Neural cell (in vitro differentiated cells): Measurements from ENCODE around the gene DYRK3. TPM values are rescaled to one million over a fixed set of nuclear protein-coding genes. Genes with fewer than 3 reads are reported as not detected.
A peak's percentile ranks its signal among the peaks of the same experiment; 100 is the strongest.

Source experiments
- H2AFZ ChIP-seq: fragments of 200-600, 300-800 bp; sonication (generic), shearing (Covaris generic); 2 replicates; pipeline ENCODE4 v1.6.0; 2014; ENCODE audit warnings: low read depth, mild to moderate bottlenecking, antibody characterized with exemption, low read length, moderate library complexity
- H3F3A ChIP-seq: fragments of 200-600 bp; shearing (Covaris generic); 2 replicates; pipeline ENCODE4 v1.6.1; 2016; ENCODE audit warnings: mild to moderate bottlenecking, moderate library complexity, mixed read lengths, antibody characterized with exemption, low read length; ENCODE audit not compliant: insufficient read depth, poor library complexity, severe bottlenecking
- H3K27ac ChIP-seq: fragments of 200-600, 300-800 bp; sonication (generic), shearing (Covaris generic); 2 replicates; pipeline ENCODE4 v1.5.1; 2014; ENCODE audit warnings: mild to moderate bottlenecking, low read length, moderate library complexity
- H3K27me3 ChIP-seq: fragments of 300-800, 200-600 bp; sonication (generic), shearing (Covaris generic); 2 replicates; pipeline ENCODE4 v1.6.0; 2014; ENCODE audit warnings: mild to moderate bottlenecking, low read depth, low read length, moderate library complexity; ENCODE audit not compliant: insufficient read depth
- H3K36me3 ChIP-seq: fragments of 300-800, 200-600 bp; sonication (generic), shearing (Covaris generic); 2 replicates; pipeline ENCODE4 v1.5.1; 2014; ENCODE audit warnings: mild to moderate bottlenecking, antibody characterized with exemption, low read length, moderate library complexity; ENCODE audit not compliant: insufficient read depth
- H3K4me2 ChIP-seq: fragments of 300-800, 200-600 bp; sonication (generic), shearing (Covaris generic); 2 replicates; pipeline ENCODE4 v1.6.0; 2014; ENCODE audit warnings: mild to moderate bottlenecking, low read length
- H3K4me3 ChIP-seq: fragments of 300-800, 200-600 bp; sonication (generic), shearing (Covaris generic); 2 replicates; pipeline ENCODE4 v1.5.1; 2014; ENCODE audit warnings: mild to moderate bottlenecking, low read length, moderate library complexity
- H3K79me2 ChIP-seq: fragments of 200-600 bp; shearing (Covaris generic); replicated peaks from 2 replicates; pipeline ENCODE4 v1.6.0; 2014; ENCODE audit warnings: mild to moderate bottlenecking, low read length, moderate library complexity; ENCODE audit not compliant: insufficient read depth
- H3K9ac ChIP-seq: fragments of 300-800, 200-600 bp; sonication (generic), shearing (Covaris generic); 2 replicates; pipeline ENCODE4 v1.6.1; 2016; ENCODE audit warnings: mild to moderate bottlenecking, low read length, mixed read lengths
- H3K9me2 ChIP-seq: fragments of 200-600 bp; shearing (Covaris generic); 2 replicates; pipeline ENCODE4 v1.6.1; 2016; ENCODE audit warnings: mild to moderate bottlenecking, low read length, mixed read lengths; ENCODE audit not compliant: insufficient read depth
- H3K9me3 ChIP-seq: fragments of 200-600, 300-800 bp; sonication (generic), shearing (Covaris generic); 2 replicates; pipeline ENCODE4 v1.6.1; 2016; ENCODE audit warnings: mild to moderate bottlenecking, mixed run types, low read length, moderate library complexity, mixed read lengths
- H4K20me1 ChIP-seq: fragments of 200-600 bp; shearing (Covaris generic); 2 replicates; pipeline ENCODE4 v1.6.1; 2016; ENCODE audit warnings: mild to moderate bottlenecking, mixed run types; ENCODE audit not compliant: insufficient read depth
- POLR2AphosphoS5 ChIP-seq: IDR thresholded peaks from 2 replicates; pipeline ENCODE4 v1.6.1; 2012
- RAD21 ChIP-seq: fragments of 450-650 bp; conservative IDR thresholded peaks from 2 replicates; pipeline ENCODE4 v1.6.1; 2014; ENCODE audit warnings: antibody characterized with exemption, mild to moderate bottlenecking, moderate library complexity
- SMC3 ChIP-seq: fragments of 450-650 bp; conservative IDR thresholded peaks from 2 replicates; pipeline ENCODE4 v1.6.1; 2014; ENCODE audit warnings: antibody characterized with exemption, mild to moderate bottlenecking, moderate library complexity; ENCODE audit not compliant: poor library complexity
- polyA plus RNA-seq: library from polyadenylated mRNA; depleted of rRNA; stranded (reverse); fragments of >200 nt; gene quantifications from 2 replicates; pipeline ENCODE4 v1.2.3, GENCODE V29; 2014
- TF ChIP-seq, protein P1 (sequence below): fragments of 450-650 bp; IDR thresholded peaks from 2 replicates; pipeline ENCODE4 v1.5.1; 2014; ENCODE audit warnings: antibody characterized with exemption, mild to moderate bottlenecking, moderate library complexity; ENCODE audit not compliant: poor library complexity, severe bottlenecking
- TF ChIP-seq, protein P2 (sequence below): IDR thresholded peaks from 2 replicates; pipeline ENCODE4 v1.6.1; 2012; ENCODE audit warnings: borderline replicate concordance

Gene DYRK3
- polyA plus RNA-seq, 1 donor from 2014 or later = 7.5 TPM

DNA sequence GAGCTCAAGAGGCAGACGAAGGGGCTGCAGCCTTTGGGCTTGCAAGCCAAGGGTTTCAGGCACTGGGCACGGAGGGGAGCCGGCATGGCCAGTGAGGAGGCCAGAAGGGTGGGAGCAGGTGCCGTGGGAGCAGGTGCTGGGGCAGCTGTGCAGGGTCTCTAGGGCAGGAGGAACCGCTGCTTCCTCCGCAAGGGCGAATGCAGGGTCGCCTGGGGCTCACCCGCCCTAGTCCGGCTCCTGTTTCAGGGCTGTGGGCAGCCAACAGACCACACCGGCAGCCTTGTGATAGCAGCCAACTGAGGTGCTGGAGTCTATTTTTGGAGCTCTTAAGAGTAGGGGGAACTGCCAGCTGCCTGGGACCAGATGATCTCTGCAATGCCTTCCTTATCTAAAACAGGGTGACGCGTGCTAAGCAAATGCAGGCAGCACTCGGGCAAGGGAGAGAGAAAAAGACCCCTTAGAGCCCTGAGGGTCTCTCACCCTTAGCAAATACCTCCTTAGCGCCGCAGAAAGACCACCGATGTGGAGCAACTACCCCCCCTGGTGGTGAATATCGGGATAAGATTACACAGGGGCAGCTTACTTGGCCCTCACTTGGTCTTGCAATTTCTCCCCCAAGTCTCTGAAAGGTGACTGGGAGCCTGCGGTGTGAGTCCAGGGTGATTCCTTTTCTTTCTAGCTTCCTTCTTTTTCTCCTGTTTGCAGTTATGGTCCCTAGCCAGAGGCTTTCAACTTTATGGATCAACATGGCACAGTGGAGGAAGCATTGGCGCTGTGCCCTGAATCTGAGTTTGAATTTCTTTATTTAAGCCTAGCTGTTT is 28.7 kb downstream of the DYRK3 start:
- Histone ChIP-seq H3K9me2 (no peaks in the 10 kb centered on the region), H3K4me2 (no peak overlapping the region), H3K9me3 (no peaks in the 10 kb centered on the region), H3K36me3 (no peaks in the 10 kb centered on the region), H3F3A (no peaks in the 10 kb centered on the region), H3K27ac (no peak overlapping the region), H3K27me3 (peaks cover 14% of the 10 kb centered on the region), H4K20me1 (no peaks in the 10 kb centered on the region), H3K4me3 (no peak overlapping the region), H3K9ac (no peak overlapping the region), H3K79me2 (no peaks in the 10 kb centered on the region), H2AFZ (no peak overlapping the region)
- TF ChIP-seq SMC3 (peak; percentile 79), POLR2AphosphoS5 (no peak), RAD21 (peak; percentile 73)
- TF ChIP-seq, protein P1, sequence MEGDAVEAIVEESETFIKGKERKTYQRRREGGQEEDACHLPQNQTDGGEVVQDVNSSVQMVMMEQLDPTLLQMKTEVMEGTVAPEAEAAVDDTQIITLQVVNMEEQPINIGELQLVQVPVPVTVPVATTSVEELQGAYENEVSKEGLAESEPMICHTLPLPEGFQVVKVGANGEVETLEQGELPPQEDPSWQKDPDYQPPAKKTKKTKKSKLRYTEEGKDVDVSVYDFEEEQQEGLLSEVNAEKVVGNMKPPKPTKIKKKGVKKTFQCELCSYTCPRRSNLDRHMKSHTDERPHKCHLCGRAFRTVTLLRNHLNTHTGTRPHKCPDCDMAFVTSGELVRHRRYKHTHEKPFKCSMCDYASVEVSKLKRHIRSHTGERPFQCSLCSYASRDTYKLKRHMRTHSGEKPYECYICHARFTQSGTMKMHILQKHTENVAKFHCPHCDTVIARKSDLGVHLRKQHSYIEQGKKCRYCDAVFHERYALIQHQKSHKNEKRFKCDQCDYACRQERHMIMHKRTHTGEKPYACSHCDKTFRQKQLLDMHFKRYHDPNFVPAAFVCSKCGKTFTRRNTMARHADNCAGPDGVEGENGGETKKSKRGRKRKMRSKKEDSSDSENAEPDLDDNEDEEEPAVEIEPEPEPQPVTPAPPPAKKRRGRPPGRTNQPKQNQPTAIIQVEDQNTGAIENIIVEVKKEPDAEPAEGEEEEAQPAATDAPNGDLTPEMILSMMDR = peak; percentile 77

DNA sequence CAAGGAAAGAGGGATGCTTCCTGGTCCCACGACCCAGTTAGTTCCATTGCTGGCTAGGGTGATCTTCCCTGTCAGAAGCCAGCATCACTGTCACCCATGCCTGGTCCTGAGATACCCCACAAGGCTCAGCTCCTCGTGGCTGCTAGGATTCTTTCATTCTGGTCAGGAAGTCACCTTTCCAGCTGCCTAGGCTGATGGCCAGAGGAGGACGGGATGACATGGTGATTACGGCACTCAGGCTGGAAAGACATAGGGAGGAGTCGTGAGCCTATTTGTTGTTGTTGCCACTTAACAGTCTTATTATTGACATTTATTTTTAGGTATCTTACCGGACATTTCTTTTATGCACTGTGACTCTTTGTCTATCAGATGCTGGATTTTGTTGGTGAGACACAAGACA is 29.4 kb downstream of the DYRK3 start:
- H3K9ac ChIP-seq = no peak overlapping the region
- H3K36me3 ChIP-seq = no peaks in the 10 kb centered on the region
- H2AFZ ChIP-seq = no peak overlapping the region
- H3F3A ChIP-seq = no peaks in the 10 kb centered on the region
- H3K27ac ChIP-seq = no peak overlapping the region
- no peaks in the 10 kb centered on the region for H3K79me2 ChIP-seq
- no peaks in the 10 kb centered on the region for H4K20me1 ChIP-seq
- no peaks in the 10 kb centered on the region for H3K9me3 ChIP-seq
- TF ChIP-seq, protein P2, sequence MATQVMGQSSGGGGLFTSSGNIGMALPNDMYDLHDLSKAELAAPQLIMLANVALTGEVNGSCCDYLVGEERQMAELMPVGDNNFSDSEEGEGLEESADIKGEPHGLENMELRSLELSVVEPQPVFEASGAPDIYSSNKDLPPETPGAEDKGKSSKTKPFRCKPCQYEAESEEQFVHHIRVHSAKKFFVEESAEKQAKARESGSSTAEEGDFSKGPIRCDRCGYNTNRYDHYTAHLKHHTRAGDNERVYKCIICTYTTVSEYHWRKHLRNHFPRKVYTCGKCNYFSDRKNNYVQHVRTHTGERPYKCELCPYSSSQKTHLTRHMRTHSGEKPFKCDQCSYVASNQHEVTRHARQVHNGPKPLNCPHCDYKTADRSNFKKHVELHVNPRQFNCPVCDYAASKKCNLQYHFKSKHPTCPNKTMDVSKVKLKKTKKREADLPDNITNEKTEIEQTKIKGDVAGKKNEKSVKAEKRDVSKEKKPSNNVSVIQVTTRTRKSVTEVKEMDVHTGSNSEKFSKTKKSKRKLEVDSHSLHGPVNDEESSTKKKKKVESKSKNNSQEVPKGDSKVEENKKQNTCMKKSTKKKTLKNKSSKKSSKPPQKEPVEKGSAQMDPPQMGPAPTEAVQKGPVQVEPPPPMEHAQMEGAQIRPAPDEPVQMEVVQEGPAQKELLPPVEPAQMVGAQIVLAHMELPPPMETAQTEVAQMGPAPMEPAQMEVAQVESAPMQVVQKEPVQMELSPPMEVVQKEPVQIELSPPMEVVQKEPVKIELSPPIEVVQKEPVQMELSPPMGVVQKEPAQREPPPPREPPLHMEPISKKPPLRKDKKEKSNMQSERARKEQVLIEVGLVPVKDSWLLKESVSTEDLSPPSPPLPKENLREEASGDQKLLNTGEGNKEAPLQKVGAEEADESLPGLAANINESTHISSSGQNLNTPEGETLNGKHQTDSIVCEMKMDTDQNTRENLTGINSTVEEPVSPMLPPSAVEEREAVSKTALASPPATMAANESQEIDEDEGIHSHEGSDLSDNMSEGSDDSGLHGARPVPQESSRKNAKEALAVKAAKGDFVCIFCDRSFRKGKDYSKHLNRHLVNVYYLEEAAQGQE = no peak
- TF ChIP-seq, protein P1 = no peak
- no peak overlapping the region for H3K4me3 ChIP-seq
- H3K4me2 ChIP-seq = no peak overlapping the region
- peaks cover 14% of the 10 kb centered on the region for H3K27me3 ChIP-seq
- H3K9me2 ChIP-seq = no peaks in the 10 kb centered on the region
